HCT116 (cell line): ENCODE measurements around the gene MYO1E. TPM values are rescaled to one million over a fixed set of nuclear protein-coding genes. Genes with fewer than 3 reads are reported as not detected.

Experiments used
- ATAC-seq: fragments of 200-7000 bp; cut with Tn5 transposase; 2 replicates; pipeline ENCODE4 v1.9.1; 2020; ENCODE audit warnings: mild to moderate bottlenecking, moderate library complexity
- BruUV-seq: library from RNA; stranded (reverse); fragments of 400-500 nt; replicated peaks from 2 replicates; lab custom pipeline; 2021; lab: Mats Ljungman, UMichigan
- CTCF ChIA-PET: fragments of 300-600 bp; sonication (Branson Sonifier 250); formaldehyde crosslinking; loops from one replicate; lab custom pipeline; 2021; ENCODE audit warnings: antibody characterized with exemption; lab: Charles Lee
- POLR2A ChIA-PET: fragments of 300-600, 350-600 bp; sonication (Branson Sonifier 250); formaldehyde crosslinking; loops from one replicate; lab custom pipeline; 2021; ENCODE audit warnings: antibody characterized with exemption; lab: Charles Lee
- RAD21 ChIA-PET, 2 experiments: fragments of 300-600 bp; sonication (Branson Sonifier 250); formaldehyde crosslinking; loops; one replicate each; lab custom pipeline; 2023; ENCODE audit warnings: low total read pairs in 2 of 2; ENCODE audit not compliant: uncharacterized antibody in 2 of 2, unreplicated experiment in 2 of 2, low non-redundant PET in 1 of 2; lab: Charles Lee
- DNase-seq: peaks from one replicate; pipeline ENCODE4 v3.0.0-alpha.2; 2010; ENCODE audit warnings: low read depth, low spot score
- H2AFZ ChIP-seq: fragments of 200-600 bp; shearing (Covaris generic), sonication (generic); 2 replicates; pipeline ENCODE4 v1.6.1; 2017; ENCODE audit warnings: low read depth, mixed run types, mixed read lengths, antibody characterized with exemption, low read length; ENCODE audit not compliant: poor library complexity, severe bottlenecking
- H3K27ac ChIP-seq: 2 replicates; pipeline ENCODE4 v1.5.1; 2012; ENCODE audit warnings: low read depth, low read length
- H3K27me3 ChIP-seq: fragments of 200-600 bp; sonication (generic); 2 replicates; pipeline ENCODE4 v1.6.1; 2016; ENCODE audit warnings: mixed run types, low read length, mixed read lengths; ENCODE audit not compliant: insufficient read depth
- H3K36me3 ChIP-seq, 2 experiments: fragments of 200-500 bp in 1 of 2; fragments of 200-600 bp in 1 of 2; sonication (Bioruptor generic) in 1 of 2; sonication (generic) in 1 of 2; 2 replicates each; pipeline versions ENCODE4 v1.5.1 to v1.6.1; 2014 to 2016; ENCODE audit warnings: low read length in 2 of 2, inconsistent platforms in 1 of 2, mixed read lengths in 1 of 2, mixed run types in 1 of 2; ENCODE audit not compliant: insufficient read depth in 2 of 2, control insufficient read depth in 1 of 2
- H3K4me1 ChIP-seq, 2 experiments: fragments of 200-600 bp in 1 of 2; sonication (generic) in 1 of 2; 2 replicates each; pipeline versions ENCODE4 v1.5.1 to v1.6.1; 2012 to 2017; ENCODE audit warnings: low read length in 2 of 2, inconsistent platforms in 1 of 2, mild to moderate bottlenecking in 1 of 2, mixed read lengths in 1 of 2, mixed run types in 1 of 2, moderate library complexity in 1 of 2; ENCODE audit not compliant: insufficient read depth in 2 of 2, control insufficient read depth in 1 of 2
- H3K4me2 ChIP-seq: fragments of 200-600 bp; sonication (generic); 2 replicates; pipeline ENCODE4 v1.6.1; 2017; ENCODE audit warnings: mixed run types, low read length, mixed read lengths
- H3K4me3 ChIP-seq, 2 experiments: fragments of 200-600 bp in 1 of 2; sonication (generic) in 1 of 2; replicated peaks in 1 of 2; 2 replicates each; pipeline ENCODE4 v1.5.1; 2011 to 2016; ENCODE audit warnings: low read length in 2 of 2, control low read depth in 1 of 2, low read depth in 1 of 2, mild to moderate bottlenecking in 1 of 2, mixed read lengths in 1 of 2, mixed run types in 1 of 2
- H3K79me2 ChIP-seq: fragments of 200-600 bp; sonication (generic); 2 replicates; pipeline ENCODE4 v1.6.1; 2017; ENCODE audit warnings: mild to moderate bottlenecking, mixed run types, low read length, moderate library complexity, mixed read lengths; ENCODE audit not compliant: insufficient read depth
- H3K9ac ChIP-seq: fragments of 200-600 bp; sonication (generic); 2 replicates; pipeline ENCODE4 v1.6.1; 2016; ENCODE audit warnings: low read length, mixed read lengths
- H3K9me2 ChIP-seq: fragments of 200-600 bp; sonication (generic), shearing (Covaris generic); 2 replicates; pipeline ENCODE4 v1.6.1; 2017; ENCODE audit warnings: mixed run types, mild to moderate bottlenecking, moderate library complexity; ENCODE audit not compliant: insufficient read depth
- H3K9me3 ChIP-seq, 2 experiments: fragments of 200-500 bp in 1 of 2; fragments of 200-600 bp in 1 of 2; sonication (Bioruptor generic) in 1 of 2; sonication (generic) in 1 of 2; 2 replicates each; pipeline ENCODE4 v1.6.1; 2014 to 2017; ENCODE audit warnings: low read length in 2 of 2, mixed read lengths in 2 of 2, inconsistent platforms in 1 of 2, low read depth in 1 of 2, mild to moderate bottlenecking in 1 of 2, mixed run types in 1 of 2, moderate library complexity in 1 of 2; ENCODE audit not compliant: control insufficient read depth in 1 of 2, insufficient read depth in 1 of 2
- H4K20me1 ChIP-seq: fragments of 200-600 bp; sonication (generic), shearing (Covaris generic); 2 replicates; pipeline ENCODE4 v1.6.1; 2017; ENCODE audit warnings: mixed run types, mild to moderate bottlenecking, moderate library complexity; ENCODE audit not compliant: insufficient read depth
- EGR1 ChIP-seq: IDR thresholded peaks from 2 replicates; pipeline ENCODE4 v1.6.1; 2012; ENCODE audit warnings: low read depth
- ELF1 ChIP-seq: IDR thresholded peaks from 2 replicates; pipeline ENCODE4 v1.6.1; 2012; ENCODE audit warnings: low read depth, borderline replicate concordance
- EZH2phosphoT487 ChIP-seq: fragments of 200-600 bp; IDR thresholded peaks from 2 replicates; pipeline ENCODE4 v1.6.1; 2018; ENCODE audit warnings: antibody characterized with exemption, borderline replicate concordance
- JUND ChIP-seq: IDR thresholded peaks from 2 replicates; pipeline ENCODE4 v1.6.1; 2012
- SIN3A ChIP-seq: IDR thresholded peaks from 2 replicates; pipeline ENCODE4 v1.6.1; 2012; ENCODE audit warnings: low read depth
- SRF ChIP-seq: IDR thresholded peaks from 2 replicates; pipeline ENCODE4 v1.6.1; 2012; ENCODE audit warnings: low read depth
- TCF7L2 ChIP-seq: IDR thresholded peaks from 2 replicates; pipeline ENCODE4 v1.7.0; 2011; ENCODE audit warnings: borderline replicate concordance, inconsistent platforms; ENCODE audit not compliant: insufficient read depth, insufficient read length; ENCODE audit errors: extremely low read depth
- ZBTB33 ChIP-seq: IDR thresholded peaks from 2 replicates; pipeline ENCODE4 v1.6.1; 2011; ENCODE audit warnings: mild to moderate bottlenecking, low read length, moderate library complexity; ENCODE audit not compliant: insufficient replicate concordance; ENCODE audit errors: extremely low read depth
- intact Hi-C: fragments of 100-400 bp; cut with micrococcal nuclease; formaldehyde crosslinking; loops from 2 replicates; pipeline ENCODE4 v1.10.0; 2022
- total RNA-seq: library from RNA; stranded (reverse); gene quantifications from one replicate; pipeline ENCODE4 v1.2.1, GENCODE V29; 2021; ENCODE audit not compliant: unreplicated experiment

MYO1E gene
- total RNA-seq, 1 experiment from 2014 or later: 182 TPM

- H3K36me3 ChIP-seq: peaks cover 10 to 18% of the 10 kb centered on the region in 2 experiments; a peak in 2 of 4 replicates
These were observed 203.4 kb downstream of the MYO1E start for GRCh38 chr15:59169251-59169708.

More at GRCh38 chr15:59169251-59169708, 203.4 kb downstream of the MYO1E start:
- RAD21 ChIA-PET: interaction anchor here in 1 of 2 experiments (0.6 kb wide), 1 partner anchor 207 kb away, joined by 5 read pairs; no protein-coding TSS in a partner anchor
- Histone ChIP-seq H3K4me2 (no peak overlapping the region), H3K4me1 (peaks cover 20 to 32% of the 10 kb centered on the region in 2 experiments), H3K9ac (no peak overlapping the region), H2AFZ (no peak overlapping the region), H3K4me3 (no peak overlapping the region), H3K27me3 (no peaks in the 10 kb centered on the region), H4K20me1 (no peaks in the 10 kb centered on the region), H3K27ac (no peak overlapping the region), H3K9me2 (no peaks in the 10 kb centered on the region), H3K79me2 (no peaks in the 10 kb centered on the region), H3K9me3 (no peaks in the 10 kb centered on the region)
- DNase-seq (no peak), ATAC-seq (no peak)
- no TSS peak for BruUV-seq
- POLR2A ChIA-PET: no interaction called here
- no peak for TF ChIP-seq ELF1
- no peak for TF ChIP-seq SIN3A
- TF ChIP-seq TCF7L2: no peak
- TF ChIP-seq SRF: no peak
- TF ChIP-seq EGR1: no peak
- no peak for TF ChIP-seq ZBTB33
- no peak for TF ChIP-seq JUND
- TF ChIP-seq EZH2phosphoT487: no peak
- CTCF ChIA-PET: interaction anchor here (1.0 to 2.2 kb wide), 4 partner anchors 189 to 359 kb away, joined by 3 to 7 read pairs (median 5); no protein-coding TSS in a partner anchor
- intact Hi-C loops: no loop called here
